PC-3 (cell line): Measurements from ENCODE around the gene TBX18. TPM values are rescaled to one million over a fixed set of nuclear protein-coding genes. Genes with fewer than 3 reads are reported as not detected.

Source experiments
- ATAC-seq: fragments of 200-7000 bp; cut with Tn5 transposase; 2 replicates; pipeline ENCODE4 v1.9.1; 2020; ENCODE audit warnings: mild to moderate bottlenecking, moderate library complexity
- BruUV-seq: library from RNA; stranded (reverse); fragments of 400-500 nt; replicated peaks from 2 replicates; lab custom pipeline; 2021; lab: Mats Ljungman, UMichigan
- CTCF ChIA-PET: fragments of 300-600 bp; sonication (Branson Sonifier 250); formaldehyde crosslinking; loops from one replicate; lab custom pipeline; 2022; ENCODE audit warnings: antibody characterized with exemption; lab: Charles Lee
- POLR2A ChIA-PET: fragments of 300-600 bp; sonication (Branson Sonifier 250); formaldehyde crosslinking; loops from one replicate; lab custom pipeline; 2022; ENCODE audit warnings: antibody characterized with exemption; ENCODE audit not compliant: unreplicated experiment; lab: Charles Lee
- DNase-seq: peaks from one replicate; pipeline ENCODE4 v3.0.0-alpha.2; 2015
- H2AFZ ChIP-seq: fragments of 300-600 bp; sonication (generic); 2 replicates; pipeline ENCODE4 v1.6.0; 2016; ENCODE audit warnings: antibody characterized with exemption, low read length
- H3F3A ChIP-seq: fragments of 300-600 bp; sonication (generic); one replicate; pipeline ENCODE4 v1.6.0; 2017; ENCODE audit warnings: antibody characterized with exemption, low read length, control low read depth, mild to moderate bottlenecking; ENCODE audit not compliant: unreplicated experiment
- H3K27ac ChIP-seq: fragments of 300-600 bp; sonication (generic); 2 replicates; pipeline ENCODE4 v1.5.1; 2016; ENCODE audit warnings: mild to moderate bottlenecking, low read length
- H3K27me3 ChIP-seq: fragments of 300-600 bp; sonication (generic); 2 replicates; pipeline ENCODE4 v1.6.1; 2016; ENCODE audit warnings: low read length, mixed read lengths
- H3K36me3 ChIP-seq: fragments of 300-600 bp; sonication (generic); 2 replicates; pipeline ENCODE4 v1.6.1; 2016; ENCODE audit warnings: low read depth, mixed run types, low read length, mixed read lengths
- H3K4me1 ChIP-seq: fragments of 300-600 bp; sonication (generic); 2 replicates; pipeline ENCODE4 v1.5.1; 2016; ENCODE audit warnings: low read length; ENCODE audit not compliant: insufficient read depth
- H3K4me2 ChIP-seq: fragments of 300-600 bp; sonication (generic); 2 replicates; pipeline ENCODE4 v1.6.0; 2016; ENCODE audit warnings: low read length
- H3K4me3 ChIP-seq: fragments of 300-600 bp; sonication (generic); 2 replicates; pipeline ENCODE4 v1.5.1; 2016; ENCODE audit warnings: mild to moderate bottlenecking, low read length, mixed read lengths
- H3K79me2 ChIP-seq: fragments of 300-600 bp; sonication (generic); 2 replicates; pipeline ENCODE4 v1.6.1; 2017; ENCODE audit warnings: low read length, mixed read lengths
- H3K9ac ChIP-seq: fragments of 300-600 bp; sonication (generic); 2 replicates; pipeline ENCODE4 v1.6.0; 2016; ENCODE audit warnings: mild to moderate bottlenecking, low read length
- H3K9me2 ChIP-seq: fragments of 300-600 bp; sonication (generic); replicated peaks from 2 replicates; pipeline ENCODE4 v1.6.1; 2016; ENCODE audit warnings: mixed run types, low read length, mixed read lengths
- H3K9me3 ChIP-seq: fragments of 300-600 bp; sonication (generic); 2 replicates; pipeline ENCODE4 v1.6.1; 2016; ENCODE audit warnings: low read length, mixed read lengths
- H4K20me1 ChIP-seq: fragments of 300-600 bp; sonication (generic); 2 replicates; pipeline ENCODE4 v1.6.1; 2016; ENCODE audit warnings: low read length, mixed read lengths
- EZH2 ChIP-seq: fragments of 300-600 bp; sonication (generic); IDR thresholded peaks from one replicate; pipeline ENCODE4 v1.6.1; 2017; ENCODE audit warnings: antibody characterized with exemption, mild to moderate bottlenecking, low read length; ENCODE audit not compliant: unreplicated experiment
- EZH2phosphoT487 ChIP-seq: fragments of 300-600 bp; sonication (generic); IDR thresholded peaks from 2 replicates; pipeline ENCODE4 v1.6.1; 2018; ENCODE audit warnings: mild to moderate bottlenecking, antibody characterized with exemption, low read length, borderline replicate concordance
- intact Hi-C: fragments of 100-400 bp; cut with micrococcal nuclease; formaldehyde crosslinking; loops from 2 replicates; pipeline ENCODE4 v1.9.0; 2023
- total RNA-seq: library from RNA; depleted of rRNA; stranded (reverse); fragments of >200 nt; gene quantifications from 2 replicates; pipeline ENCODE4 v1.2.3, GENCODE V29; 2014
- TF ChIP-seq, protein P1 (sequence below): fragments of 300-600 bp; sonication (generic); conservative IDR thresholded peaks from 2 replicates; pipeline ENCODE4 v1.5.1; 2017; ENCODE audit warnings: antibody characterized with exemption, low read depth, mild to moderate bottlenecking, low read length

The TBX18 gene
- total RNA-seq, 1 experiment from 2014 or later = not detected

DNA sequence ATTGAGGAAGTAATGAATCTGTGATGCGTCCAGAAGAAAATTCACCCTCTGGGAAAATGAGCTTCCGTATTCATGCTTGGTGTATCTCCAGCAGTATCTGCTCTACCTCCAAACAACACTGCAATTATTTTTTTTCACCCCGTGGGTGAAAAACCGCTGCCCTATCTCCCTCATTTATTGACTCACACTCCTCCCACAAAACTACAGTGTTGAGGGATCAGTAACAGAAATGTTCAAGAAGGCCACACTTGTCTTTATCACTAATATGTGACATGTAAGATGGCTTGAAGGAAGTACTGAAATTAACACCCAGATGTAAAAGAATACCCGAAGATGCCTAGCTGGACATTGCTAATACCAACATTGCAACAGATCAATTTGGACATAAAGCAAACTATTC is 4.9 kb upstream of the TBX18 start:
- ATAC-seq (no peak), DNase-seq (no peak)
- Histone ChIP-seq H3K4me2 (no peak overlapping the region), H3K36me3 (no peaks in the 10 kb centered on the region), H3K9me2 (no peaks in the 10 kb centered on the region), H4K20me1 (no peaks in the 10 kb centered on the region), H3K4me1 (no peaks in the 10 kb centered on the region), H3K4me3 (no peak overlapping the region), H3K79me2 (no peaks in the 10 kb centered on the region), H3K27ac (no peak overlapping the region), H3K9me3 (no peaks in the 10 kb centered on the region), H3F3A (no peaks in the 10 kb centered on the region), H2AFZ (no peak overlapping the region), H3K9ac (no peak overlapping the region), H3K27me3 (peaks cover 82% of the 10 kb centered on the region)
- TF ChIP-seq, protein P1, sequence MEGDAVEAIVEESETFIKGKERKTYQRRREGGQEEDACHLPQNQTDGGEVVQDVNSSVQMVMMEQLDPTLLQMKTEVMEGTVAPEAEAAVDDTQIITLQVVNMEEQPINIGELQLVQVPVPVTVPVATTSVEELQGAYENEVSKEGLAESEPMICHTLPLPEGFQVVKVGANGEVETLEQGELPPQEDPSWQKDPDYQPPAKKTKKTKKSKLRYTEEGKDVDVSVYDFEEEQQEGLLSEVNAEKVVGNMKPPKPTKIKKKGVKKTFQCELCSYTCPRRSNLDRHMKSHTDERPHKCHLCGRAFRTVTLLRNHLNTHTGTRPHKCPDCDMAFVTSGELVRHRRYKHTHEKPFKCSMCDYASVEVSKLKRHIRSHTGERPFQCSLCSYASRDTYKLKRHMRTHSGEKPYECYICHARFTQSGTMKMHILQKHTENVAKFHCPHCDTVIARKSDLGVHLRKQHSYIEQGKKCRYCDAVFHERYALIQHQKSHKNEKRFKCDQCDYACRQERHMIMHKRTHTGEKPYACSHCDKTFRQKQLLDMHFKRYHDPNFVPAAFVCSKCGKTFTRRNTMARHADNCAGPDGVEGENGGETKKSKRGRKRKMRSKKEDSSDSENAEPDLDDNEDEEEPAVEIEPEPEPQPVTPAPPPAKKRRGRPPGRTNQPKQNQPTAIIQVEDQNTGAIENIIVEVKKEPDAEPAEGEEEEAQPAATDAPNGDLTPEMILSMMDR = no peak
- no peak for TF ChIP-seq EZH2phosphoT487
- TF ChIP-seq EZH2 = no peak
- ChIA-PET POLR2A (no interaction called here), CTCF (no interaction called here)
- BruUV-seq = no TSS peak
- intact Hi-C loops = no loop called here

DNA sequence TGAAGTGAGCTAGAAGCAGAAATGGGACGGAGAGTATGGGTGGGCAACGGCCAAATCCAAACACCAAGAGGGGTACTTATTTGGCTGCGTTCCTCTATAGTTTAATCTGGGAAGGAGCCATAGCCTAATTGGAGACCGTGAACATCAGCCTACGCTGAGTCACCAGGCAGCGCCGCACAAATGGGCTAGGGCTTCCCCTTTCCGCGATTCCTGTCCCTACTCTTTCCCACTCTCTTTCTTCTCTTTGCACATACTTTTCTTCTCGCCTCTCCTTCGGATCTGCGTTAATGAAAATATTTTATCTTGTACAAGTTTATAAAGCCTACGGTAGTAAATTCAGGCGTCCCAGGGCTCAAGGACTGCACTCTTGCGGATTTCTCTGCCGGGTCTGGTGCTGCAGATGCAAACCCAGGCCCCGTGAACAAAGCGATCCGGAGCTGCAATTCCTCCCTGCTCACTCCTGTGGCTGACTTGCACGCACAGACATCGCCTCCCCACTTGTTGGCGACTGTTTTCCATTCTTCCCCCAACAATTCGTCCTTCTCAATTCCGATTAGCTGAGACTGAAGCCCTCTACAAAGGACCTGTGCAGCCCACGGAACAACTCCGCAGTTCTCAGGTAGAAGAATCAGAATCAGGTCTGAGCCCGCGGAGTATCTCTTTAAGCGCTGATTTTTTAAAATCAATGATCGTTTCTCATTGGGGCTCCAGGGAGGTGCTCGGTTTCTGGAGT is 4.2 kb upstream of the TBX18 start:
- Histone ChIP-seq H3K4me2 (no peak overlapping the region), H3K9ac (no peak overlapping the region), H3K4me3 (no peak overlapping the region), H3K79me2 (no peaks in the 10 kb centered on the region), H3K36me3 (no peaks in the 10 kb centered on the region), H3K9me2 (no peaks in the 10 kb centered on the region), H3F3A (no peaks in the 10 kb centered on the region), H2AFZ (no peak overlapping the region), H3K9me3 (no peaks in the 10 kb centered on the region), H3K4me1 (no peaks in the 10 kb centered on the region), H3K27me3 (peaks cover 83% of the 10 kb centered on the region), H4K20me1 (no peaks in the 10 kb centered on the region), H3K27ac (no peak overlapping the region)
- TF ChIP-seq, protein P1 = no peak
- TF ChIP-seq EZH2 (no peak), EZH2phosphoT487 (no peak)
- POLR2A ChIA-PET = no interaction called here
- no TSS peak for BruUV-seq
- DNase-seq (no peak), ATAC-seq (no peak)
- intact Hi-C loops = no loop called here
- CTCF ChIA-PET = no interaction called here

DNA sequence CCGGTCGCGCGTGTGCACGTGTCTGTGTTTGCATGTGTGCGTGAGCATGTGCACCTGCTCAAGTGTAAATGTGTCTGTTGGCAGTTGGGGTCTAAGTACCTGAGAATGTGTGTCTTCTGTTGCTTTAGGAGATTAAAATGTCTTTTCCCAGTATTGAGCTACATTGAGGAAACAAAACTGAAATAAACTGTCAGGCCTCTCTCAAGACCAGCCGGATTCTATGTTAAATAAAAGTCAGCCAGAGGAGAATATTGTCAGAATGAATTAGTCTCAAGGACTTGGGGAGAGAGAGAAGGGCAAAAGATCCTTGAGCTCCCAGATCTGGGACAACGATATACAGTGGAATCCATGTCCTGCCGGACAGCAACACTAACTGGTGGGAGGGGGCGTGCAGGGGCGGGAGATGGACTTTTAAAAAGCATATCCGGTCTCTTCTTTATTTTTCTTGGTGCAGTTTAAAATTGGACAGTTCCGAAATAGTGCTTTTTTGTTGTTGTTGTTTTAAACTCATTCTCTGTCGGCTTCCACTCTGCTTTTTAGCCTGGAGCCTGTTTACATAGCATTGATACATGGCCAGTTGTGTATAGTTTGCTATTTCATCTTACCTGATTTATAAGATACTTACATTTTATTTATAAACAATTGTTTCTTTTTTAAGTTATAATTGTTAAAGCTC is 3.3 kb upstream of the TBX18 start:
- no peak overlapping the region for H3K9ac ChIP-seq
- H3F3A ChIP-seq = no peaks in the 10 kb centered on the region
- ChIA-PET POLR2A (no interaction called here), CTCF (interaction anchor here (0.6 kb wide), 1 partner anchor 340 kb away, joined by 3 read pairs; no protein-coding TSS in a partner anchor)
- DNase-seq = no peak
- no peak overlapping the region for H2AFZ ChIP-seq
- ATAC-seq = no peak
- no peak overlapping the region for H3K4me3 ChIP-seq
- no peaks in the 10 kb centered on the region for H4K20me1 ChIP-seq
- no peaks in the 10 kb centered on the region for H3K9me2 ChIP-seq
- H3K4me1 ChIP-seq = no peaks in the 10 kb centered on the region
- H3K36me3 ChIP-seq = no peaks in the 10 kb centered on the region
- no TSS peak for BruUV-seq
- H3K4me2 ChIP-seq = no peak overlapping the region
- no peaks in the 10 kb centered on the region for H3K79me2 ChIP-seq
- H3K27me3 ChIP-seq = peaks cover 84% of the 10 kb centered on the region
- H3K9me3 ChIP-seq = no peaks in the 10 kb centered on the region
- no peak overlapping the region for H3K27ac ChIP-seq
- TF ChIP-seq EZH2 (no peak), EZH2phosphoT487 (no peak)
- TF ChIP-seq, protein P1 = no peak
- intact Hi-C loops = no loop called here
